ENCODE data around the gene MEIS2.

- TF ChIP-seq POLR2AphosphoS5 (IDR thresholded peaks at IDR 0.05; ENCODE audit: low read depth, low read length) (no peak), POLR2A (IDR thresholded peaks at IDR 0.05; ENCODE audit: low read depth, low read length) (no peak), TAF1 (IDR thresholded peaks at IDR 0.05; ENCODE audit: borderline replicate concordance, low read depth, low read length) (no peak)
These were observed 241.9 kb downstream of the MEIS2 start for GRCh38 chr15:36858423-36858822.

Data from GM12892 (cell line).